ENCODE data around the gene HIVEP2. TPM values are rescaled to one million over a fixed set of nuclear protein-coding genes. Genes with fewer than 3 reads are reported as not detected.

Gene HIVEP2
- total RNA-seq, 1 experiment from 2014 or later = 10.3 TPM

DNA sequence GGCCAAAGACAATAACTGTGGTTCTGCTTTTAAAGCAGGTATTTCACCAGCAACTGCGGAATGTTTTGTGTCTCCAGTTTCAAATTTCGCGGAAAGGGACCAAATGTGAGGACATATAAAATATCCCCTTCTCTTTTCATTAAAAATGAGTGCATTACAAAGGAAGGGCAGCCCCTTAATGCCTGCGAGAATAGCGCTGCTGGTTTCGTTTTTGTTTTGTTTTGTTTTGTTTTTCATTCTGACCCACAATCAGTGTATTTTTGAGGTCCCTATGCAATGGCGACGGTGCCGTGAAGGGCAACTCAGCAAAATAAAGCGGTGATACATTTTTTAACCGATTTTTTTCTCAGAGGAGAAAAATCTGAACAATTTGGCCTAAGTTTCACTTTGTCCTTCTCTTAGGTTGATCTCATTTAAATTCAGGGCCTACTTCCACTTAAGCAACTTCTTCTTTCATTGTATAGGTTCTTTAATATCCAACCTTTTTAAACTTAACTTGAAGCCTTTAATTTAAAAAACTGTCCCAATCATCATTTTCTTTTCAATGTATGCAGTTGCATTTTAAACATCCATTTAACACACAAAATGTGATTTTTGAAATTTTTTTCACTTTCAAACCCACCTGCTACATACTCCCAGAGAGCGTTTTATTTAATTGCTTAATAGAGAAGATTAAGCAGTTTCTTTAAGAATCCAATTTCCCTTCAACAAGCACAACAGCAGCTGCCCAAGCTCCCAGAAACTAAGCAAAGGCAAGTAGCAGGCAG, 2.9 kb upstream of the HIVEP2 start:
- H3K36me3 ChIP-seq (ENCODE audit: control insufficient read depth, insufficient read depth, low read length) = no peaks in the 10 kb centered on the region
- intact Hi-C loops (cut with micrococcal nuclease; ENCODE audit: unreplicated experiment) = no loop called here
- in situ Hi-C loops (cut with HindIII; ENCODE audit: low pct_unique_long_range_greater_than_20kb, low sequenced_read_pairs) = no loop called here
- BruUV-seq (replicated peaks) = TSS peak; percentile 66
- no peaks in the 10 kb centered on the region for H3K27me3 ChIP-seq (ENCODE audit: control insufficient read depth, insufficient read depth, low read length)
- H3K4me3 ChIP-seq (ENCODE audit: low read depth in 2 of 2, low read length in 2 of 2) = peak overlapping the region; percentile 75 to 86
- TF ChIP-seq, protein P1, sequence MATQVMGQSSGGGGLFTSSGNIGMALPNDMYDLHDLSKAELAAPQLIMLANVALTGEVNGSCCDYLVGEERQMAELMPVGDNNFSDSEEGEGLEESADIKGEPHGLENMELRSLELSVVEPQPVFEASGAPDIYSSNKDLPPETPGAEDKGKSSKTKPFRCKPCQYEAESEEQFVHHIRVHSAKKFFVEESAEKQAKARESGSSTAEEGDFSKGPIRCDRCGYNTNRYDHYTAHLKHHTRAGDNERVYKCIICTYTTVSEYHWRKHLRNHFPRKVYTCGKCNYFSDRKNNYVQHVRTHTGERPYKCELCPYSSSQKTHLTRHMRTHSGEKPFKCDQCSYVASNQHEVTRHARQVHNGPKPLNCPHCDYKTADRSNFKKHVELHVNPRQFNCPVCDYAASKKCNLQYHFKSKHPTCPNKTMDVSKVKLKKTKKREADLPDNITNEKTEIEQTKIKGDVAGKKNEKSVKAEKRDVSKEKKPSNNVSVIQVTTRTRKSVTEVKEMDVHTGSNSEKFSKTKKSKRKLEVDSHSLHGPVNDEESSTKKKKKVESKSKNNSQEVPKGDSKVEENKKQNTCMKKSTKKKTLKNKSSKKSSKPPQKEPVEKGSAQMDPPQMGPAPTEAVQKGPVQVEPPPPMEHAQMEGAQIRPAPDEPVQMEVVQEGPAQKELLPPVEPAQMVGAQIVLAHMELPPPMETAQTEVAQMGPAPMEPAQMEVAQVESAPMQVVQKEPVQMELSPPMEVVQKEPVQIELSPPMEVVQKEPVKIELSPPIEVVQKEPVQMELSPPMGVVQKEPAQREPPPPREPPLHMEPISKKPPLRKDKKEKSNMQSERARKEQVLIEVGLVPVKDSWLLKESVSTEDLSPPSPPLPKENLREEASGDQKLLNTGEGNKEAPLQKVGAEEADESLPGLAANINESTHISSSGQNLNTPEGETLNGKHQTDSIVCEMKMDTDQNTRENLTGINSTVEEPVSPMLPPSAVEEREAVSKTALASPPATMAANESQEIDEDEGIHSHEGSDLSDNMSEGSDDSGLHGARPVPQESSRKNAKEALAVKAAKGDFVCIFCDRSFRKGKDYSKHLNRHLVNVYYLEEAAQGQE (IDR thresholded peaks at IDR 0.05; ENCODE audit: insufficient read depth in 1 of 2, low read depth in 2 of 2, low read length in 1 of 2) = no peak
- DNase-seq (ENCODE audit: low read depth, low spot score) = no peak
- ChIA-PET POLR2A (no interaction called here), CTCF (no interaction called here)
- no peak for ATAC-seq
- no peaks in the 10 kb centered on the region for H3K9me3 ChIP-seq (ENCODE audit: control insufficient read depth, insufficient read depth, low read depth, low read length)
- peaks cover 10% of the 10 kb centered on the region for H3K4me1 ChIP-seq (ENCODE audit: control insufficient read depth, insufficient read depth, low read length)
- peak overlapping the region; percentile 78 for H3K27ac ChIP-seq (ENCODE audit: low read length)

DNA sequence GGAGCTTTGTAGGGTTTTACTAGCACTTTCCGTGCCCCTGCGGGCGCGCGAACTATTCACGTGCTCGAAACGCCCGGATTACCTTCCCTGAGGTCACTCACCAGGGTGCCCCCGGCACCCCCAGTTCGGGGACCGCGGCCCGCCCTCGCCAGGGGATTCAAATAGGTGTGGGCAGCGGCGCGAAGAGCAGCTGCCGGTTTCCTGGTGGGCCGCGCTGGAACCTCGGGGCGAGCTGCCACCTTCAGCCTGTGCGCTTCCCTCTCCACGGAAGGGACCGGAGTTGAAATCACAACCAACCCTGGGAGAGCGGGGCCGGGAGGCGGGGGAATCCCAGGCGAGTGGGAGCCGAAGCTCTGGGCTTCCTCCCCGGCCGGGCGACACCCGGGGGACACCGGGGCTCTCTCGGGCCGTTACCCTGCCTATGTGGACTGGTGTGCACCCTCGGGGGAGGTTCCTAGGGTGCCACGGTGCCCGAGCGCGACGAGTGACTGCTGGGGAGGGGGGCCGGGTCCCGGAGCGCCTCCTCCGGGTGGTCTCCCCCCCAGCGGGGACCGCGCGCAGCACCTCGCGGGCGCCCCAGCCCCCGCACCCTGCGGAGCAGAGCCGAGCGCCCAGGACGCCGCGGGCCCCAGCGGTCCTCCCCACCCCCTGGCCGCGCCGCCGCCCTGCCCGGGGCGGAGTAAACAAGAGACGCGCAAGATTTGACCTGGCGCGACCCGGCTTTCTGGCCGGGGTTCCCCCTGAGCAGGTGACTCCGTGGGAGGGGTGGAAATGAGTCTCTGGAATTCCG, 2.1 kb upstream of the HIVEP2 start:
- DNase-seq (ENCODE audit: low read depth, low spot score) (no peak), ATAC-seq (peak; percentile 50)
- no peaks in the 10 kb centered on the region for H3K36me3 ChIP-seq (ENCODE audit: control insufficient read depth, insufficient read depth, low read length)
- no peaks in the 10 kb centered on the region for H3K9me3 ChIP-seq (ENCODE audit: control insufficient read depth, insufficient read depth, low read depth, low read length)
- H3K27ac ChIP-seq (ENCODE audit: low read length) = peak overlapping the region; percentile 78
- intact Hi-C loops (cut with micrococcal nuclease; ENCODE audit: unreplicated experiment) (no loop called here), in situ Hi-C loops (cut with HindIII; ENCODE audit: low pct_unique_long_range_greater_than_20kb, low sequenced_read_pairs) (no loop called here)
- TF ChIP-seq SIN3A (IDR thresholded peaks at IDR 0.05; ENCODE audit: borderline replicate concordance, insufficient read depth, low read depth, low read length) (no peak), POLR2AphosphoS5 (IDR thresholded peaks at IDR 0.05; ENCODE audit: low read depth, low read length) (0 out of 2 replicates have a peak, but pooled peaks have one; percentile 43)
- TF ChIP-seq, protein P1 (IDR thresholded peaks at IDR 0.05; ENCODE audit: insufficient read depth in 1 of 2, low read depth in 2 of 2, low read length in 1 of 2) = no peak
- no TSS peak for BruUV-seq (replicated peaks)
- ChIA-PET POLR2A (no interaction called here), CTCF (no interaction called here)
- peak overlapping the region; percentile 75 to 86 for H3K4me3 ChIP-seq (ENCODE audit: low read depth in 2 of 2, low read length in 2 of 2)
- no peaks in the 10 kb centered on the region for H3K27me3 ChIP-seq (ENCODE audit: control insufficient read depth, insufficient read depth, low read length)
- H3K4me1 ChIP-seq (ENCODE audit: control insufficient read depth, insufficient read depth, low read length) = peaks cover 17% of the 10 kb centered on the region

Measured in Panc1 (cell line).